Activated CD8-positive, alpha-beta memory T cell treated with anti-CD3 and anti-CD28 coated beads, Interleukin-2, amount 50 U/mL, for 1 hour (primary cell): Measurements from ENCODE around the gene ARHGAP4.

Experiments
- DNase-seq: peaks from one replicate; pipeline ENCODE4 v3.0.0-alpha.2; 2020; ENCODE audit errors: extremely low read depth

ARHGAP4 gene

GRCh38 chrX:153882086-153882498 is 44.0 kb downstream of the ARHGAP4 start:
- DNase-seq = no peak

- DNase-seq = no peak
These were observed 44.8 kb downstream of the ARHGAP4 start for GRCh38 chrX:153881281-153881680.

GRCh38 chrX:153880440-153880815 is 45.6 kb downstream of the ARHGAP4 start:
- DNase-seq = no peak

DNA sequence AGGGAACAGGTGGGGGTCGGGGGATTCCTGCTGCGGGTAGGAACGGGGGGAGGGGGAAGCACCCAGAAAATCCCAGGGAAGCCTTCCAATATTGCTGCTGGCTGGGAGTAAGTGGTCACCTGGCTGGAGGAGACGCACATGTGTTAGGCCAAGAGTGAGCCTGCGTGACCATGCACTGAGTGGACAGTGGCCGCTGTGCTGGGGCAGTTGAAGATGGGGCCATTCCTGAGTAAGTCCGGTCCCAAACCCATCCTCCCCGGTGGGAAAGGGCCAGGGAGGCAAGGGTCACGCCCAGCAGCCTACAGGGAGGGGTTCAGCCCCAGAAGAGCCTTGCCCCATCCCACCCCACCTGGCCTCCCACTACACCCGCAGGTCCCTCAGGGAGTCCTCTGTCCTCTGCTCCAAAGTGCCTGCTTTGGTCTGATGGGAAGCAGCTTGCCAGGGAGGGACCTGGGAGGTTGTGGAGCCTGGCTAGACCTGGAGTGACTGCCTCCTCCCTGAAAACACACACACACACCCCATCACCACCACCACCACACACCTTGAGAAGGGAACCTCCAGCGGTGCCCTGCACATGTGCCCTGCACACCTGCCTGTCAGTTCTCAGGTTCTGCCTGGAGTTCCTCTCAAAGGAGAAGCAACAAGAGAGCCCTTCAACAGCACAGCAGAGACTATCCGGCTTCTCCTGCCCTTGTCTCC is 46.2 kb downstream of the ARHGAP4 start:
- DNase-seq = no peak

GRCh38 chrX:153878969-153879653 is 47.0 kb downstream of the ARHGAP4 start:
- DNase-seq = no peak

- DNase-seq = no peak
These were observed 47.7 kb downstream of the ARHGAP4 start for GRCh38 chrX:153878345-153878744.

DNA sequence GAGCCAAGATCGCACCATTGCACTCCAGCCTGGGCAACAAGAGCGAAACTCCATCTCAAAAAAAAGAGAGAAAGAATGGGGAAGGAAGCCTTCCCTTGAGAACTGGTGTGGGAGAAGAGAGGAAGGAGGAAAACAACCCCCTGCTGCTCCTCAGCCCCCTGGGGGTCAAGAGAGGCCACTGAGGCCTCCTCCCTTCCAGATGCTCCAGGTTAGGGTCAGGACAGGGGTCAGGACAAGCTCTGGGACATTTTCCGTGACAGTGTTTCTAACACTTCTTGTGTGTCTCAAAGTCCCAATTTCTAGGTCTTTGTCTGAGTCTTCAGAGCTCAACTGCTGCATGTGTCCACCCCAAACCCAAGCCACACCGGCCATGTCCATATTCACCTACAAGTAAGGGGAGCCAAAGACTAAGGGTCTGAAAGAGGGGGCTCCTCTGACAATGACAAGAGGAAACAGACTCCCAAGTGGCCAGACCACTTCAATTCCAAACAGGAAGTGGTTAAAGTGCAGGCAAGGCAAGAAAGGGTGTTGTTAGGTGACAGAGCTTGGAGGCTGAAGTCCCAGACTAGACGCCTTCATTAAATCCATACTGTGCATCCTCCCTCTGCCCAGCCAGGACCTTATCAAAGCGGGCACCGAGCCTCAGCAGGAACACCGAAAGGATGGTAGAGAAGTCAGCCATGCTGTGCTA is 48.3 kb downstream of the ARHGAP4 start:
- DNase-seq = no peak

- DNase-seq = no peak
These were observed 50.0 kb downstream of the ARHGAP4 start for GRCh38 chrX:153876112-153876491.

DNA sequence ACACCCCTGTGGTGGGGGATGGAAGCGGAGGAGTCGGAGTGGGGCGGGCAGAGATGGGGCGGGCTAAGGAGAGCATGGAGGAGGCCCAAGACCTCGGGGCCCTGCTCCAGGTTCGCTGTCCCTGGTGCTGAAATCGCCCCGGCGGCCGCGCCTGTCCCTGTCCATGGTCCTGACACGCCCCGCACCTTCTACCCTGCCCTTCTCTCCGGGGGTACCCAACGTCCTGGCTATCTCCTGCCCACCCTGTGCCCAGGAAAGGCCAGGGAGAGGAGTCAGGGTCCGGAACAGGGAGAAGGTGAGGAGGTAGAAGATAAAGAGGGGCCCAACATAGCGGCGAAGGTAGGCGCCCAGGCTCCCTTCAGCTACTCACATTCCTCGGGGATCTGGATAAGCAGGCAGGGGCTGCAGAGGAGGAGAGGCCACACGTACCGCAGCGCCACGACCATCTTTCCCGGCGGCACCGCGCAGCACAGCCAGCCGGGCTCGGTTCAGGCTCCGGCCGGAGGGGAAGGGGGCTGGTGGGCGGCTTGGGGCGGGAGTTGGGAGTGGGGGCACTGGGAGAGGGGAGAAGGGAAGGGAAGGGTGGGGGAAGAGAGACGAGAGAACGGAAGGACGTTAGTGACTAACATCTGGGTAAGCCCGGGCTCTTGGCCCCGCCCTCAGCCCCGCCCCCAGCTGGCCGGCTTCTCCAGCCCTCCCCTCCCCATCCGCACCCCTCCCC is 50.5 kb downstream of the ARHGAP4 start:
- no peak for DNase-seq

DNA sequence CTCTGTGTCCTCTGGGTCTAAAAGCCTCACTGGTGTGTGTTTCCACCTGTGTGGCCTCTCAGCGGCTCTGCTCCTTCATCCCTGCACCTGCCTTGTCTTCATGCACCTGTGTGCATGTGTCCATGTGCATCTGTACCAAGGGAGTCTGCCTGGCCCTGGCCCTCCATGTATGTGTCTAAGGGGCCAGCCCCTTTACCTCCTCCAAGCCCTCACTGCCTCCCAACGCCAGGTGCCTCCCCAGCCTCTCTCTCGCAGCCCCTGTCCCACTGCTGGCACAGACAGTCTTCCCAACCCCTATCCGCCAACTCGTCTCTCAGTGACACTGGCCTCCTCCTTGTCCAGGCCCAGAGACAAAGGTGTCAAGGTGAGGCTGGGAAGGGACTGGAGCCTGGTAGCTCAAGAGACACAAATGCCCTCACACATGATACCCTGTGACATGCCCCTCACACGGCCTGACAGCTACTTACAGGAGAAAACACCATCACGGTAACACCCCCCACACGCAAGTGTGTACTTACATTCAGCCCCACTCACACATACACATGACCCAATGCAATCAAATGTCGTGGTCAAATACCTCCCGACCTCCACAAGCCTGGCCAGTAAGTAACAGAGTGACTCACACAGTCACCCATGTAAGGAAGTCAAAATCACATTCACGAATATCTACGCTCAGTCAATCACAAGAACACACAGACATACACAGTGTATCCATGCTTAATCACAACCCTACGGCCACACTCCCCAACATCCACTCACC is 51.5 kb downstream of the ARHGAP4 start:
- DNase-seq = no peak

DNA sequence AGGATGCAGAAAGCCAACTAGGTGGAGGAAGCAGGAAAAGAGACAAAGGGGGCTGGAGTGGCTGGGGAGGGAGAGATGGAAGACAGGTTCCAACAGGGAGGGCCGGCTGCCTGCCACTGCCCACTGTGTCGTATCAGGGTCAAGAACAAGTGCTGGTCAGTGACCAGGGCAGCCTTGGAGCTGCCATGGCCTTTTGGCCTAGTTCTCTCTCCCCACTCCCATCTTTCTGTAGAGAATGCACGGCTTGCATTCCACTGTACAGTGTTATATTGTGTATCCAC is 52.0 kb downstream of the ARHGAP4 start:
- no peak for DNase-seq

- DNase-seq = no peak
These were observed 52.6 kb downstream of the ARHGAP4 start for GRCh38 chrX:153873282-153874084.

DNA sequence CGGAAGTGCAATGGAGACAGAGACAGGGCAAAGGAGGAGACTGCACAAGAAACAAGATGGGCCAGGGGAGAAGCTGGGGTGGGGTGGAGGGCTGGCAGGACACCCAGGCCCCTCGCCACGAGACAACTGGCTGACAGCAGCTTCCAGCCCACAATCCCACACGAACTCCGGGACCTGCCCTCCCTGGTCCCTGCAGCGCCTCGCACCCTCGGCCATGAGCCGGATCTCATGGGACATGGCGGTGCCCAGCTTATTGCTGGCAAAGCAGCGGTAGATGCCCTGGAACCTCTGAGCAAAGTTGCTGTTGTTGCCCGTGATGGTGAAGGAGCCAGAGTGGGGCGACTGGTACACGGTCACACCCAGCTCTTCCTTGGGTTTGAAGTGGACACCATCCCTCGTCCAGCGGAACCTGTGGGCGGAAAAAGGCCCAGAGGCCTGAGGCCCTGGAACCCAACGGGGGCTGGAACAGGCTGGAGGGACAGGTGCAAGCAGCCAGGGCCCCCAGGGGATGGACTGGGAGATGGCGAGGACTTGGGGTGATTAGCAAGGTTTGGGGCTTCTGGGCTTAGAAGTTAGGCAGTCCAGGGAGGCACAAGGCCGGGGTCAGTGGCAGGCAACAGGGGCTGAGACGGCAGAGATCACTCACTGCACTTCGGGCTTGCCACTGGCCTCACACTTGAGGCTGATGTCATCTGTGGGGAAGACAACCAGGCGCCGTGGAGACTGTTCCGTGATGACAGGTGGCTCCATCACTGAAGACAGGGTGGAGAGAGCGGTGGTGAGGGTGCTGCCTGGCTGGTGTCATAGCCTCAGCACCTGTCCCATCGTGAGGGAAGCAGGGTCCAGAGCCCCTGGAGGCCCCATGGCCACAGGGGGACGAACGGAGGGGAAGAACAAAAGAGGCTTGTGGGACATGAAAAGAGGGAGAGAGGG is 53.9 kb downstream of the ARHGAP4 start:
- no peak for DNase-seq

- no peak for DNase-seq
These were observed 54.6 kb downstream of the ARHGAP4 start for GRCh38 chrX:153871451-153871850.

- DNase-seq = no peak
These were observed 55.2 kb downstream of the ARHGAP4 start for GRCh38 chrX:153870791-153871360.

DNA sequence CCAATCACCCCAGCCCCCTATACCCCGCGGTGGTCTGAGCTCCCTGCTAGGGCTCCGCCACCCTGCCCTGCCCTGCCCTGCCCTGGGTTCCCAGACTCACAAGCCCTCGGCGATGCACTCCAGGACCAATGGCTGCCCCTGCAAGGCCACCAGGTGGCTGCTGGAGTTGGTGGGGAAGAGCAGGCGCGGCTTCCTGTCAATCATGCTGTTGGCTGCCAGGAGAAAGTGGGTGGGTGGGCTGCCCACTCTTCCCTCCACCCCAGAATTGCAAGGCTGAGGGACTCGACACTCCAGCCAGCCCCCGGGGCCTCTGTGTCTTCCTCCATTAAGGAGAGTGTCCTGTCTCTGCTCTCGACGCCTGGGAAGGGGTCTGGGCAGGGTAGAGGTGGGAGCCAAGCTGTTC is 55.8 kb downstream of the ARHGAP4 start:
- no peak for DNase-seq

- no peak for DNase-seq
These were observed 56.4 kb downstream of the ARHGAP4 start for GRCh38 chrX:153869473-153870287.

DNA sequence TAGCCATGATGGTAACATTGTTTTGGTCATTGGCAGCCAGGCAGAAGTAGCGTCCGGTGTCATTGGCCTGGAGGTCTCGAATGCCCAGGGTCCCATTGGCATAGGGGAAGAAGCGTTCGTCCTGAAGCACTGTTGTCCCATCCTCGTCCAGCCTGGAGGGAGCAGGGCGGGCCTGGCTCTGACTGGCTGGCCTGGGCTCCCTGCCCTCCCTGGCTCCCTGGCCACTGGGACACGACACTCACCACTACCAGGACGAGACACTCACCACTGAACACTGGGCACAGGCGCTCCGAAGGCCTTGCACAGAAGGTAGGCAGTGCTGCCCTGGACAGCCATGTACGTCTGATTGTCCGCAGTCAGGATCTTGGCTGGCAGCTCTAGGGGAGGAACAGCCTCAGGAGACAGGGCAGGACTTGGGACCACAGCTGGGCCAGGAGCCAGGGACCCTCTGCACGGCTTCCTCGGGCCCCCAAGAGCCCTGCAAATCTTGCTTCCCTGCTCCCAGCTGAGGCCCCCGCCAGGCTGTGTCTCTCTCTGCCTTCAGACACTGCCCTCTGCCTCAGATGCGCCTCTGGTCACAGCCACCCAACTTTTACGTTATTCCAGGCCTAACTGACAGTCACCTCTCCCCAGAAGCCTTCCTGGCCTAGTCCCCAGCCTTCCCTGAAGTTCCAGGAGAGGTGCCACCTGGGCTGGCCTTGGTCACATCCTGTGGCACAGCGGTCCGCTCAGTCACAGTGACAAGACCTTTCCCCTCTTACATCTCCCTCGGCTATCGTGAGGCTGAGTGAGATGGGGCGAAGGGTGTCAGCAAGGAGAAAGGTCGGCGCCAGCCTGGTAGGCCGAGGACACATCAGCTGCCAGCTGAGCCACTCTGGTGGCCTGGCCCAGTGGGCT is 57.2 kb downstream of the ARHGAP4 start:
- no peak for DNase-seq
